IPS-18c (cell line): ENCODE data around the gene HSPA9.
"Not testable (repeated sequence)": the region's sequence is repeated elsewhere in the genome, so short reads cannot be mapped to it uniquely, and the experiment has no call there.

Source experiments
- H3K4me3 ChIP-seq: 2 replicates; pipeline ENCODE4 v1.7.0; 2013; ENCODE audit warnings: low read depth, mild to moderate bottlenecking, low read length, moderate library complexity; ENCODE audit not compliant: insufficient read depth
- H3K9me3 ChIP-seq: one replicate; pipeline ENCODE4 v1.6.1; 2013; ENCODE audit warnings: mild to moderate bottlenecking, low read length, moderate library complexity; ENCODE audit not compliant: control insufficient read depth, insufficient read depth

HSPA9 gene

DNA sequence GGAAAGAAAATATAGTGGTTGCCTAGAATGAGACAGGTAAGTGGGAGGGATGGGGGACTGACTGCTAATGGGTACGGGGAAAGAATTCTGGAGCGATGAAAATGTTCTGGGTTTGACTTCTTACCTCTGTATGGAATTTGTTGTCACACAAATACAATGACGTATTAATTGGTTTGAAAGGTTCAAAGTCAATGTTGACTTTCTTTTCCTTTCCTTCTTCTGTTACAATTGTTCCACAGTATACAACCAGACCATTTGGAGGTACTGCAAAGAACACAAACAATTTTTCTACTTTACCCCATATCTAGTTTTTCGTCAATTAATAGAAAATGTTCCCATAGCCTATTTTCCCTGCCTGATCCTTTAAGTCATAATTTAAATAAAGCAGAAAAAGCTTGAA, 57.8 kb downstream of the HSPA9 start:
- no peaks in the 10 kb centered on the region for H3K9me3 ChIP-seq
- no peak overlapping the region for H3K4me3 ChIP-seq

DNA sequence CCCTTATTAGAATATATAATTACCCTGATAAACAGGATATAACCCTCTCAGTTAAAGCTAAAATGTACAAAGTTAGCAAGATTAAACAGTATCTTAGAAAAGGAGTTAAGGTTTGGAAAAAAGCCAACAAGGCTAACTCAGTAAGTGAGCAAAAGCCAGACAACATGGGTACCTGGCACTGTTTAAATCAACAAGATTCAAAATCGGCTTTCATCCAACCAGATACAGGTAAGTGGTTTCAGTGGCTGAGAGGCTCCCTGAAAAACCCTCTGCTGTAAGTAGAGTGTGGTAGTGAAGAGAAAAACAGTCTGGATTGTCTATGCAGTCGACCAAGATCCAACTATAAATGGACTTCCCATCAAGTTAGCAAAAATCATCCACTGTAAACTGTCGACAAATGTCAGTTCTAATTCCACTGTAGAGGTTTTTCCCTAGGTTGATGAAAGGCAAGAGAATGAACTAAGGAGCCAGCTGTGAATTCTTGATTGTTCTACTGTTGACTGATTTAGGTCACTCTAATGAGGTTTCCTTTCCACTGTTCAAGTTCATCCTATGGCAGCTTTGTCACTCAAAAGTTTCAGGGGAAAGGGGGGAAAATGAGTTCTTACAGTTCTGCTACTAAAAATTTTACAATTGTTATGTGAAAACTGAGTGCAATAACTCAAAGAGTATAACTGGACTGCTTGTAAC, 59.5 kb downstream of the HSPA9 start:
- no peak overlapping the region for H3K4me3 ChIP-seq
- no peaks in the 10 kb centered on the region for H3K9me3 ChIP-seq

DNA sequence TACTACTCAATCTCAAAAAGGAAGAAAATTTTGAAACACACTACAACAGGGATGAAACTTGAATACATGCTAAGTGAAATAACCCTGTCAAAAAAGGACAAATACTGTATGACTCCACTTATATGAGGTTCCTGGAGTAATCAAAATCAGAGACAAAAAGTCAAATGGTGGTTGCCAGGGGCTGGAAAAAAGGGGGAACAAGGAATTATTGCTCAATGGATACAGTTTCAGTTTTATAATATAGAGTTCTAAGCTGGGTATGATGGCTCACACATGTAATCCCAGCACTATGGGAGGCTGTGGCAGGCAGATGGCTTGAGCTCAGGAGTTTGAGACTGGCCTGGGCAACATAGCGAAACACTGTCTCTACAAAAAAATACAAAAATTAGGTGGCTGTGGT, 61.2 kb downstream of the HSPA9 start:
- Histone ChIP-seq H3K9me3 (no peaks in the 10 kb centered on the region), H3K4me3 (no peak overlapping the region)

DNA sequence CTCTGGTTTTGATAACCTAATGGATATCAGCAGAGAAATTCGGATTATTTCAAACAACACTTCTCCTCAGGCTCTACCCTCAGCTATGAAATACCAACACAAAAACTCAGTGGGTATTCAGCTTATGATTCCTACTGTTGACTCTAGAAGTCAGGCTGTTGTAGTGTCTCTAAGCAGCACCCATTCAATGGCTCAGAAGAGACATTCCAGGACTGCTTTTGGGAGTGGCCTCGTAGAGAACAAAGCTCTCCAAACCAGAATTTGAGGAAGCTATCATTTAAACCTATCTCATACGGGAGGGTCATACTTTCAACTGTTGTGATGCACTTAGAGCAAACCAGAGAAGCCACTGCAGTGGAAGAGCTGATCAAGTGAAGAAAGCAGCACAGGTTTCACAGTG, 66.2 kb downstream of the HSPA9 start:
- H3K9me3 ChIP-seq: no peaks in the 10 kb centered on the region
- H3K4me3 ChIP-seq: no peak overlapping the region

DNA sequence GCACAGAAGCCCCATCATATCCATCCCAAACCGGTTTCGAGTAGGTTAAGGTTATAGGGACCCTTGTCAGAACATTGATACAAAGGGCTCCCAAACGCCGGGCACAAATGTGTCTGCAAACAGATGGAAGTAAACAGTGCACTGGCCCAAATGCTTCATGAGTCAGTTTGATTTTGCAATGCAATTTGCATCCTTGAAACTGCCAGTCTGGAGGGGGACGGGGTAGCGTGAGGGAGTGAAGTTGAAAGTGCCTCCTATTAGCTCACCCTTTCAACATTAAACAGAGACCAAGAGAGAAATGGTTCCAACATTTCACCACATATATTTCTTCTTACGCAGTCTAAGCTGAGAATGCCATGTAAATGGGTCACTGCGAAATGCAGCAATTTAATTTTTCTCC, 67.7 kb downstream of the HSPA9 start:
- H3K9me3 ChIP-seq, H3K4me3 ChIP-seq: not testable (repeated sequence)

DNA sequence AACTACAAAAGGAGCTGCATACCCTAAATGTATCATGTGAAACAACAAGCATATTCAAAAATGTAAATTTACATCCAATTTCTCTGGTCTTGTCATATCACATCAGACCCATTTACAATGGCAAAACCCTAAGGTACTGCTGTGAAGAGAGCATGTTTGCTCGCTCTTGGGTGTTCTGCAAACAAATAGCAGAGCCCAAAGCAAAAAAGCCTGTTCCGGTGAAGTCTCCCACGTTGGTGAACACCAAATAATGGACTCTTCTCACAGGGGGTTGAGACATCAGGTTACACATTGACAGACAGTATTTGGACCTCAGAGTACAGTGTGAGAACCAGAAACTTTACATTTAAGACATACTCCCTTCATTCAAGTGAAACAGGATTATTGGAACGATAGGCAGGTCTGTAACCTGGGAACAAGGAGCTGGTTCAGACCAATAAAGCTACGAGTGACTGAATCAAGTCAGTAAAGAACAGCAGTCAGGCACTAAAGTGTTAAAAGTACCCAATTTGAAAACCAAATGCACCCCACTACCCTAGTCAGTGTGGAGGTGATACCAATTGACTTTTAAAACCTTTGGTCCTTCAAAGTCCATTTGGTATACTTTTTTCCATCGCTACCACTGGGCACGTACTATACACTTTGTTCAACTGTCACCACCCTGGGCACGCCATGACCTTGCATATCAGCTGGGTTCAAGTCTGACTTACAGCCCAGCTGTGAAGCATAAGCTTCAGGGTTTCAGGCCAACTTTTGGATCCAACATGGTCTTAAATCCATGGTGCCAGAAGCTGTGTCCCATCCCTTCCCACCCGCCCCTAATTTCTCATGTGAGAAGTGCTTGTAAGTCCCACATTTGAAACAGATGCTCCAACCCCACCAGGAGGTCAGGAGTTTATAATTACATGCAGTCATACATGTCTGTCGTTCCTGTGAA, 68.6 kb downstream of the HSPA9 start:
- no peaks in the 10 kb centered on the region for H3K9me3 ChIP-seq
- H3K4me3 ChIP-seq: no peak overlapping the region

DNA sequence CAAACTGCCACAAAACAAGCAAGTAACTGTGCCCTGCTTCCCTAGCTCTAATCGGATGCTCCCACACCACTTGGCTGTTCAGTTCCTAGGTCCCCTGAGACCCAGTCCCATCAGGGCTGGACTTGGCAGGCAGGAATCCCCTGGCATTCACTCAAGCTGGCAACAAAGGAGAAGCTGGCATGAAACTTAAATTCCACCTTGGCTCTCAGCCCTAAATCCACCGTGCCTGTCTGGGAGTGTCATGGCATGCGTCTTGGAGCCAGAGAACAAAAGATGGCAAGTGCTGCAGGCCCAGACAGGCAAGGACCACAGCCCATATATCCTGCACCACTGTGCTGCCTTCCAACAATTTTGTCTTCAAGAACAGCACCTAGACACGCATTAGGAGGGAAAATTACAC, 70.4 kb downstream of the HSPA9 start:
- H3K4me3 ChIP-seq: no peak overlapping the region

More for the DNA sequence above, 70.4 kb downstream of the HSPA9 start:
- H3K9me3 ChIP-seq: no peaks in the 10 kb centered on the region
